Type B pancreatic cell (in vitro differentiated cells): Measurements from ENCODE around the gene INHBB. TPM values are rescaled to one million over a fixed set of nuclear protein-coding genes. Genes with fewer than 3 reads are reported as not detected.

Experiments
- DNase-seq: peaks from one replicate; pipeline ENCODE4 v3.0.0; 2021; ENCODE audit warnings: mixed read lengths; ENCODE audit not compliant: unreplicated experiment; ENCODE audit errors: extremely low spot score
- H3K27ac Mint-ChIP-seq: 2 replicates; pipeline ENCODE4 v1.8.0; 2021; ENCODE audit warnings: mild to moderate bottlenecking, mixed read lengths
- H3K27me3 Mint-ChIP-seq: 2 replicates; pipeline ENCODE4 v1.8.0; 2021; ENCODE audit warnings: mixed read lengths
- H3K36me3 Mint-ChIP-seq: 2 replicates; pipeline ENCODE4 v1.8.0; 2021; ENCODE audit warnings: mixed read lengths
- H3K4me1 Mint-ChIP-seq: one replicate; pipeline ENCODE4 v1.8.0; 2021; ENCODE audit warnings: mixed read lengths; ENCODE audit not compliant: unreplicated experiment
- H3K4me3 Mint-ChIP-seq: 2 replicates; pipeline ENCODE4 v1.8.0; 2021; ENCODE audit warnings: mild to moderate bottlenecking, mixed read lengths
- H3K9me3 Mint-ChIP-seq: 2 replicates; pipeline ENCODE4 v1.8.0; 2021; ENCODE audit warnings: mixed read lengths
- CTCF ChIP-seq: fragments of 200-600 bp; sonication (generic); conservative IDR thresholded peaks from 2 replicates; pipeline ENCODE4 v1.5.0; 2021; ENCODE audit warnings: antibody characterized with exemption, mild to moderate bottlenecking
- total RNA-seq: library from RNA; stranded (reverse); gene quantifications from 2 replicates; pipeline ENCODE4 v1.2.1, GENCODE V29; 2021; ENCODE audit warnings: low replicate concordance

Gene INHBB
- total RNA-seq, 1 donor from 2014 or later = 7.5 TPM

- DNase-seq = no peak
- peaks cover 30% of the 10 kb centered on the region for H3K4me1 Mint-ChIP-seq
- H3K27ac Mint-ChIP-seq = no peak overlapping the region
- H3K4me3 Mint-ChIP-seq = no peak overlapping the region
- H3K9me3 Mint-ChIP-seq = no peaks in the 10 kb centered on the region
- peaks cover 57% of the 10 kb centered on the region for H3K27me3 Mint-ChIP-seq
- no peaks in the 10 kb centered on the region for H3K36me3 Mint-ChIP-seq
- no peak for TF ChIP-seq CTCF
Measured at GRCh38 chr2:120350080-120350479, 4.1 kb downstream of the INHBB start.

- no peak for DNase-seq
- Mint-ChIP-seq H3K9me3 (no peaks in the 10 kb centered on the region), H3K27me3 (peaks cover 60% of the 10 kb centered on the region), H3K4me1 (peaks cover 30% of the 10 kb centered on the region), H3K4me3 (no peak overlapping the region), H3K27ac (no peak overlapping the region), H3K36me3 (no peaks in the 10 kb centered on the region)
- TF ChIP-seq CTCF = no peak
Measured at GRCh38 chr2:120350801-120351320, 4.9 kb downstream of the INHBB start.

GRCh38 chr2:120352696-120353590 is 7.0 kb downstream of the INHBB start:
- H3K4me1 Mint-ChIP-seq = peaks cover 19% of the 10 kb centered on the region
- no peak for TF ChIP-seq CTCF
- no peaks in the 10 kb centered on the region for H3K36me3 Mint-ChIP-seq
- no peak for DNase-seq
- H3K27me3 Mint-ChIP-seq = peaks cover 56% of the 10 kb centered on the region
- H3K4me3 Mint-ChIP-seq = no peak overlapping the region
- no peaks in the 10 kb centered on the region for H3K9me3 Mint-ChIP-seq
- H3K27ac Mint-ChIP-seq = no peak overlapping the region

GRCh38 chr2:120353591-120353898 is 7.6 kb downstream of the INHBB start:
- H3K27me3 Mint-ChIP-seq = peaks cover 56% of the 10 kb centered on the region
- no peaks in the 10 kb centered on the region for H3K36me3 Mint-ChIP-seq
- no peak overlapping the region for H3K27ac Mint-ChIP-seq

GRCh38 chr2:120353931-120354330 is 8.0 kb downstream of the INHBB start:
- Mint-ChIP-seq H3K36me3 (no peaks in the 10 kb centered on the region), H3K27me3 (peaks cover 55% of the 10 kb centered on the region), H3K9me3 (no peaks in the 10 kb centered on the region), H3K27ac (peak overlapping the region; percentile 51), H3K4me1 (peaks cover 13% of the 10 kb centered on the region), H3K4me3 (no peak overlapping the region)
- DNase-seq = no peak
- TF ChIP-seq CTCF = no peak

More at GRCh38 chr2:120353591-120353898, 7.6 kb downstream of the INHBB start:
- no peak for DNase-seq
- Mint-ChIP-seq H3K9me3 (no peaks in the 10 kb centered on the region), H3K4me3 (no peak overlapping the region), H3K4me1 (peaks cover 17% of the 10 kb centered on the region)
- no peak for TF ChIP-seq CTCF
